WTC11 (cell line): Measurements from ENCODE around the gene TMEM254. TPM values are rescaled to one million over a fixed set of nuclear protein-coding genes. Genes with fewer than 3 reads are reported as not detected.

Source experiments
- ESRRA ChIP-seq: sonication (generic); formaldehyde crosslinking; IDR thresholded peaks from 2 replicates; pipeline ENCODE4 v1.8.1; 2022; ENCODE audit warnings: mild to moderate bottlenecking, missing genetic modification reagents, borderline replicate concordance
- GABPB1 ChIP-seq: sonication (generic); formaldehyde crosslinking; IDR thresholded peaks from 2 replicates; pipeline ENCODE4 v1.8.1; 2023; ENCODE audit warnings: mild to moderate bottlenecking, missing genetic modification reagents
- KAT7 ChIP-seq: sonication (generic); formaldehyde crosslinking; IDR thresholded peaks from 2 replicates; pipeline ENCODE4 v1.8.1; 2023; ENCODE audit warnings: missing genetic modification reagents, mild to moderate bottlenecking, borderline replicate concordance
- MXD4 ChIP-seq: fragments of 250-450 bp; sonication (Bioruptor Pico); IDR thresholded peaks from 2 replicates; pipeline ENCODE4 v1.8.0; 2021; ENCODE audit warnings: mild to moderate bottlenecking, moderate library complexity, borderline replicate concordance
- NR2C2 ChIP-seq: sonication (generic); formaldehyde crosslinking; IDR thresholded peaks from 2 replicates; pipeline ENCODE4 v1.8.0; 2022; ENCODE audit warnings: mild to moderate bottlenecking, missing genetic modification reagents
- TEAD4 ChIP-seq: sonication (generic); formaldehyde crosslinking; IDR thresholded peaks from 2 replicates; pipeline ENCODE4 v1.8.0; 2022; ENCODE audit warnings: mild to moderate bottlenecking, missing genetic modification reagents
- ZSCAN18 ChIP-seq: fragments of 250-450 bp; sonication (Bioruptor Pico); IDR thresholded peaks from 2 replicates; pipeline ENCODE4 v2.1.2; 2022; ENCODE audit warnings: mild to moderate bottlenecking, moderate library complexity
- total RNA-seq: library from RNA; stranded (reverse); gene quantifications from 3 replicates; pipeline ENCODE4 v1.2.3, GENCODE V29; 2021
- TF ChIP-seq, protein P1 (sequence below): sonication (generic); formaldehyde crosslinking; IDR thresholded peaks from 2 replicates; pipeline ENCODE4 v1.8.1; 2023; ENCODE audit warnings: mild to moderate bottlenecking, missing genetic modification reagents
- TF ChIP-seq, protein P2 (sequence below): sonication (generic); formaldehyde crosslinking; IDR thresholded peaks from 2 replicates; pipeline ENCODE4 v1.8.0; 2023; ENCODE audit warnings: missing genetic modification reagents
- TF ChIP-seq, protein P3 (sequence below): sonication (generic); formaldehyde crosslinking; IDR thresholded peaks from 2 replicates; pipeline ENCODE4 v1.8.1; 2022; ENCODE audit warnings: low read depth, missing genetic modification reagents, borderline replicate concordance
- TF ChIP-seq, protein P4 (sequence below): sonication (generic); formaldehyde crosslinking; IDR thresholded peaks from 2 replicates; pipeline ENCODE4 v1.8.1; 2022; ENCODE audit warnings: mild to moderate bottlenecking, missing genetic modification reagents, moderate library complexity, borderline replicate concordance
- TF ChIP-seq, protein P5 (sequence below): fragments of 250-450 bp; sonication (Bioruptor Pico); IDR thresholded peaks from 2 replicates; pipeline ENCODE4 v1.8.0; 2021; ENCODE audit warnings: mild to moderate bottlenecking

The TMEM254 gene
- total RNA-seq, 1 experiment from 2014 or later: 18.5 TPM

DNA sequence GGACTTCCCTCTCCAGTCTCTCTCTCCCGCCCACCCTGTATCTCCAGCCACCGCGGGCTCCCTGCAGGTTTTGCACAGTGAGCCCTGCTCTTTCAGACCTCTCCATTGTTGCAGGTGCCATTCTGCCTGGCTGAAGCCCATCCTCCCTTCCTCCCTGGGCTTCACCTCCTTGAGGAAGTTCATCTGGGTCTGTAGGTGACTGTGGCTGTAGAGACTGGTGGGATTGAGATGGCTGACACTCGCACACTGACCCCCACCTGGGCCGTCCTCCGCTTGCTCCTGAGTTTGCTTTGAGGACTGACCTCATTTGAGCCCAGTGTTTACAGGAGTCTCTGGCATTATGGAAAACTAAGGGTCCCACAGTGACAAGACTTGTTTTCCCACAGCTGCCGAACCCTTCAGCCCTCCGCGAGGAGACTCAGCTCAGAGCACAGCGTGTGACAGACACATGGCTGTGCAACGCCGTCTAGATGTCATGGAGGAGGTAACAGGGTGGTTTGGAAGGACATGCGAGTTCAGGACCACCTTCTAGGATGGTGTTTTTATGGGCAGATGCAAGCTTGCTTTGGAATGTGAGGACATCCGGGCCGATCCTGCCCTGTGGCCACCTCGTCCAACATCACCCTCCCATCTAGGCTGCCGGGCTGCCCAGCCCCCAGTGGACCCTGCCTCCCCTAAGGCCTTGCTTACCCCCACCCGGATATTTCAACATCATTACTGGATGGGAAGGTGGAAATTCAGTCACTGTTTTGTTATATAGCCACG lies 63.4 kb downstream of the TMEM254 start (continued):
- TF ChIP-seq, protein P1, sequence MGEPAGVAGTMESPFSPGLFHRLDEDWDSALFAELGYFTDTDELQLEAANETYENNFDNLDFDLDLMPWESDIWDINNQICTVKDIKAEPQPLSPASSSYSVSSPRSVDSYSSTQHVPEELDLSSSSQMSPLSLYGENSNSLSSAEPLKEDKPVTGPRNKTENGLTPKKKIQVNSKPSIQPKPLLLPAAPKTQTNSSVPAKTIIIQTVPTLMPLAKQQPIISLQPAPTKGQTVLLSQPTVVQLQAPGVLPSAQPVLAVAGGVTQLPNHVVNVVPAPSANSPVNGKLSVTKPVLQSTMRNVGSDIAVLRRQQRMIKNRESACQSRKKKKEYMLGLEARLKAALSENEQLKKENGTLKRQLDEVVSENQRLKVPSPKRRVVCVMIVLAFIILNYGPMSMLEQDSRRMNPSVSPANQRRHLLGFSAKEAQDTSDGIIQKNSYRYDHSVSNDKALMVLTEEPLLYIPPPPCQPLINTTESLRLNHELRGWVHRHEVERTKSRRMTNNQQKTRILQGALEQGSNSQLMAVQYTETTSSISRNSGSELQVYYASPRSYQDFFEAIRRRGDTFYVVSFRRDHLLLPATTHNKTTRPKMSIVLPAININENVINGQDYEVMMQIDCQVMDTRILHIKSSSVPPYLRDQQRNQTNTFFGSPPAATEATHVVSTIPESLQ: no peak
- TF ChIP-seq, protein P2, sequence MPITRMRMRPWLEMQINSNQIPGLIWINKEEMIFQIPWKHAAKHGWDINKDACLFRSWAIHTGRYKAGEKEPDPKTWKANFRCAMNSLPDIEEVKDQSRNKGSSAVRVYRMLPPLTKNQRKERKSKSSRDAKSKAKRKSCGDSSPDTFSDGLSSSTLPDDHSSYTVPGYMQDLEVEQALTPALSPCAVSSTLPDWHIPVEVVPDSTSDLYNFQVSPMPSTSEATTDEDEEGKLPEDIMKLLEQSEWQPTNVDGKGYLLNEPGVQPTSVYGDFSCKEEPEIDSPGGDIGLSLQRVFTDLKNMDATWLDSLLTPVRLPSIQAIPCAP (CRISPR knock-in tag): no peak
- TF ChIP-seq ESRRA (CRISPR knock-in tag): no peak
- TF ChIP-seq, protein P3, sequence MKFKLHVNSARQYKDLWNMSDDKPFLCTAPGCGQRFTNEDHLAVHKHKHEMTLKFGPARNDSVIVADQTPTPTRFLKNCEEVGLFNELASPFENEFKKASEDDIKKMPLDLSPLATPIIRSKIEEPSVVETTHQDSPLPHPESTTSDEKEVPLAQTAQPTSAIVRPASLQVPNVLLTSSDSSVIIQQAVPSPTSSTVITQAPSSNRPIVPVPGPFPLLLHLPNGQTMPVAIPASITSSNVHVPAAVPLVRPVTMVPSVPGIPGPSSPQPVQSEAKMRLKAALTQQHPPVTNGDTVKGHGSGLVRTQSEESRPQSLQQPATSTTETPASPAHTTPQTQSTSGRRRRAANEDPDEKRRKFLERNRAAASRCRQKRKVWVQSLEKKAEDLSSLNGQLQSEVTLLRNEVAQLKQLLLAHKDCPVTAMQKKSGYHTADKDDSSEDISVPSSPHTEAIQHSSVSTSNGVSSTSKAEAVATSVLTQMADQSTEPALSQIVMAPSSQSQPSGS: no peak
- TF ChIP-seq, protein P4, sequence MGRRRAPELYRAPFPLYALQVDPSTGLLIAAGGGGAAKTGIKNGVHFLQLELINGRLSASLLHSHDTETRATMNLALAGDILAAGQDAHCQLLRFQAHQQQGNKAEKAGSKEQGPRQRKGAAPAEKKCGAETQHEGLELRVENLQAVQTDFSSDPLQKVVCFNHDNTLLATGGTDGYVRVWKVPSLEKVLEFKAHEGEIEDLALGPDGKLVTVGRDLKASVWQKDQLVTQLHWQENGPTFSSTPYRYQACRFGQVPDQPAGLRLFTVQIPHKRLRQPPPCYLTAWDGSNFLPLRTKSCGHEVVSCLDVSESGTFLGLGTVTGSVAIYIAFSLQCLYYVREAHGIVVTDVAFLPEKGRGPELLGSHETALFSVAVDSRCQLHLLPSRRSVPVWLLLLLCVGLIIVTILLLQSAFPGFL: no peak
- TF ChIP-seq KAT7: no peak
- TF ChIP-seq, protein P5, sequence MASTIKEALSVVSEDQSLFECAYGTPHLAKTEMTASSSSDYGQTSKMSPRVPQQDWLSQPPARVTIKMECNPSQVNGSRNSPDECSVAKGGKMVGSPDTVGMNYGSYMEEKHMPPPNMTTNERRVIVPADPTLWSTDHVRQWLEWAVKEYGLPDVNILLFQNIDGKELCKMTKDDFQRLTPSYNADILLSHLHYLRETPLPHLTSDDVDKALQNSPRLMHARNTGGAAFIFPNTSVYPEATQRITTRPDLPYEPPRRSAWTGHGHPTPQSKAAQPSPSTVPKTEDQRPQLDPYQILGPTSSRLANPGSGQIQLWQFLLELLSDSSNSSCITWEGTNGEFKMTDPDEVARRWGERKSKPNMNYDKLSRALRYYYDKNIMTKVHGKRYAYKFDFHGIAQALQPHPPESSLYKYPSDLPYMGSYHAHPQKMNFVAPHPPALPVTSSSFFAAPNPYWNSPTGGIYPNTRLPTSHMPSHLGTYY (CRISPR knock-in tag): no peak
- TF ChIP-seq ZSCAN18 (CRISPR knock-in tag): no peak
- TF ChIP-seq MXD4: no peak
- TF ChIP-seq NR2C2 (CRISPR knock-in tag): no peak
- no peak for TF ChIP-seq TEAD4 (CRISPR knock-in tag)
- TF ChIP-seq GABPB1 (CRISPR knock-in tag): no peak

Other genes starting within 250 kb of the TMEM254 start
- gene SFTPD, start 129.6 kb upstream of the TMEM254 start, total RNA-seq: 0.66 to 1.1 TPM (median 0.80 TPM) in 3 replicates
- 4.6 to 7.3 TPM (median 6.6 TPM) in 3 replicates for gene PLAC9, start 54.1 kb downstream of the TMEM254 start, total RNA-seq
- 67.5 to 83.3 TPM (median 80.1 TPM) in 3 replicates for gene ANXA11, start 126.9 kb downstream of the TMEM254 start, total RNA-seq
- 2.3 to 5.0 TPM (median 4.3 TPM) in 3 replicates for gene MAT1A, start 211.0 kb downstream of the TMEM254 start, total RNA-seq